ENCODE results near the gene NVL. TPM values are rescaled to one million over a fixed set of nuclear protein-coding genes. Genes with fewer than 3 reads are reported as not detected.

NVL gene
- total RNA-seq, 1 donor from 2014 or later = 46.7 TPM

DNA sequence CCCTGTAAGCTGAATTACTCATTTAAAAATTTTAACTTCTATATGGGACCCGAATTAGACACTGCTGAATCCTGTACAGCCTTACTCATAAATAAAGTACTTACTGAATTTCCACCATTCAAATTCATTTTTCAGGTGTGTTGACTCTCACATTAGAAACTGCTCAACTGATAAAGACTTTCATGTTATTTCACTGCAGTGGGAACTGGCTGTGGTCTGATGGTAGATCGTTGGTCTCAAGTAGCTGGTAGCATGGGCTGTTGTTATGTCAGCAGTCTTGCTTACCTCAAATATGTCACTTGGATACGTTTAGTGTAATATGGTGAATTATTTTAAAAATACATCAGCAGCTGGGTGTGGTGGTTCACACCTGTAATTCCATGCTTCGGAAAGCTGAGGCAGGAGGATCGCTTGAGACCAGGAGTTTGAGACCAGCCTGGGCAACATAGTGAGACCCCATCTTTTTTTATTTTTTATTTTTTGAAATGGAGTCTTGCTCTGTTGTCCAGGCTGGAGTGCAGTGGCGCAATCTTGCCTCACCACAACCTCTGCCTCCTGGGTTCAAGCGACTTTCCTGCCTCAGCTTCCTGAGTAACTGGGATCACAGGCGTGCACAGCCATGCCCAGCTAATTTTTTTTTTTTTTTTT, 136.5 kb downstream of the NVL start:
- H3K27me3 Mint-ChIP-seq = no peaks in the 10 kb centered on the region
- no peak for DNase-seq (ENCODE audit: extremely low spot score, unreplicated experiment)
- no peak overlapping the region for H3K27ac Mint-ChIP-seq
- H3K4me3 Mint-ChIP-seq = no peak overlapping the region
- peaks cover 25% of the 10 kb centered on the region for H3K36me3 Mint-ChIP-seq
- TF ChIP-seq, protein P1, sequence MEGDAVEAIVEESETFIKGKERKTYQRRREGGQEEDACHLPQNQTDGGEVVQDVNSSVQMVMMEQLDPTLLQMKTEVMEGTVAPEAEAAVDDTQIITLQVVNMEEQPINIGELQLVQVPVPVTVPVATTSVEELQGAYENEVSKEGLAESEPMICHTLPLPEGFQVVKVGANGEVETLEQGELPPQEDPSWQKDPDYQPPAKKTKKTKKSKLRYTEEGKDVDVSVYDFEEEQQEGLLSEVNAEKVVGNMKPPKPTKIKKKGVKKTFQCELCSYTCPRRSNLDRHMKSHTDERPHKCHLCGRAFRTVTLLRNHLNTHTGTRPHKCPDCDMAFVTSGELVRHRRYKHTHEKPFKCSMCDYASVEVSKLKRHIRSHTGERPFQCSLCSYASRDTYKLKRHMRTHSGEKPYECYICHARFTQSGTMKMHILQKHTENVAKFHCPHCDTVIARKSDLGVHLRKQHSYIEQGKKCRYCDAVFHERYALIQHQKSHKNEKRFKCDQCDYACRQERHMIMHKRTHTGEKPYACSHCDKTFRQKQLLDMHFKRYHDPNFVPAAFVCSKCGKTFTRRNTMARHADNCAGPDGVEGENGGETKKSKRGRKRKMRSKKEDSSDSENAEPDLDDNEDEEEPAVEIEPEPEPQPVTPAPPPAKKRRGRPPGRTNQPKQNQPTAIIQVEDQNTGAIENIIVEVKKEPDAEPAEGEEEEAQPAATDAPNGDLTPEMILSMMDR (conservative IDR thresholded peaks at IDR 0.05) = no peak
- peaks cover 13% of the 10 kb centered on the region for H3K4me1 Mint-ChIP-seq (ENCODE audit: unreplicated experiment)
- peaks cover 3% of the 10 kb centered on the region for H3K9me3 Mint-ChIP-seq

DNA sequence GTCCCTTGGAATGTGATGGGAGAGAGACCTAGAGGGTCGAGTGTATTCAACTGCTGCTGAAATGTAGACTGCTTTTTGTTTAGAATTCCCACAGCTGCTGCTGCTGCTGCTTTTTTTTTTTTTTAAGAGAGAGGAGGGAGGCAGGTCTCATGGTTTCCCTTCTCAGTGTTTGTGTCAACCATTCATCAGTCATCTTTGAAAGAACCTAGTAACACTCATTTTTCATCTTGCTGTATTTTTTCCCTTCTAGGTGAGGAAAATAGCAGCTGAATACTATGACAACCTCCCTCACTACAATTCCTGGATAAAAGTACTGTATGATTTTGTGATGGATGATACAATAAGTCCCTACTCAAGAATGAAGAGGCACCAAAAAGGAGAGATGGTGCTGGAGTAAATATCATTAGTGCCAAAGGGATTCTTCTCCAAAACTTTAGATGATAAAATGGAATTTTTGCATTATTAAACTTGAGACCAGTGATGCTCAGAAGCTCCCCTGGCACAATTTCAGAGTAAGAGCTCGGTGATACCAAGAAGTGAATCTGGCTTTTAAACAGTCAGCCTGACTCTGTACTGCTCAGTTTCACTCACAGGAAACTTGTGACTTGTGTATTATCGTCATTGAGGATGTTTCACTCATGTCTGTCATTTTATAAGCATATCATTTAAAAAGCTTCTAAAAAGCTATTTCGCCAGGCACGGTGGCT, 137.7 kb downstream of the NVL start:
- Mint-ChIP-seq H3K27ac (peak overlapping the region; percentile 41), H3K4me3 (no peak overlapping the region), H3K4me1 (ENCODE audit: unreplicated experiment) (peaks cover 12% of the 10 kb centered on the region), H3K9me3 (peaks cover 4% of the 10 kb centered on the region), H3K27me3 (no peaks in the 10 kb centered on the region), H3K36me3 (peaks cover 27% of the 10 kb centered on the region)
- TF ChIP-seq, protein P1 (conservative IDR thresholded peaks at IDR 0.05) = no peak
- no peak for DNase-seq (ENCODE audit: extremely low spot score, unreplicated experiment)

DNA sequence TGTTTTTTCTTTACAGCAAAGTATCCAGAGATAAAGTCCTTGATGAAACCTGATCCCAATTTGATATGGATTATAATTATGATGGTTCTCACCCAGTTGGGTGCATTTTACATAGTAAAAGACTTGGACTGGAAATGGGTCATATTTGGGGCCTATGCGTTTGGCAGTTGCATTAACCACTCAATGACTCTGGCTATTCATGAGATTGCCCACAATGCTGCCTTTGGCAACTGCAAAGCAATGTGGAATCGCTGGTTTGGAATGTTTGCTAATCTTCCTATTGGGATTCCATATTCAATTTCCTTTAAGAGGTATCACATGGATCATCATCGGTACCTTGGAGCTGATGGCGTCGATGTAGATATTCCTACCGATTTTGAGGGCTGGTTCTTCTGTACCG, 140.4 kb downstream of the NVL start:
- peaks cover 31% of the 10 kb centered on the region for H3K36me3 Mint-ChIP-seq
- no peak for DNase-seq (ENCODE audit: extremely low spot score, unreplicated experiment)
- peaks cover 4% of the 10 kb centered on the region for H3K9me3 Mint-ChIP-seq
- peaks cover 4% of the 10 kb centered on the region for H3K4me1 Mint-ChIP-seq (ENCODE audit: unreplicated experiment)
- H3K27ac Mint-ChIP-seq = peak overlapping the region; percentile 5
- no peak overlapping the region for H3K4me3 Mint-ChIP-seq
- TF ChIP-seq, protein P1 (conservative IDR thresholded peaks at IDR 0.05) = no peak
- H3K27me3 Mint-ChIP-seq = no peaks in the 10 kb centered on the region

DNA sequence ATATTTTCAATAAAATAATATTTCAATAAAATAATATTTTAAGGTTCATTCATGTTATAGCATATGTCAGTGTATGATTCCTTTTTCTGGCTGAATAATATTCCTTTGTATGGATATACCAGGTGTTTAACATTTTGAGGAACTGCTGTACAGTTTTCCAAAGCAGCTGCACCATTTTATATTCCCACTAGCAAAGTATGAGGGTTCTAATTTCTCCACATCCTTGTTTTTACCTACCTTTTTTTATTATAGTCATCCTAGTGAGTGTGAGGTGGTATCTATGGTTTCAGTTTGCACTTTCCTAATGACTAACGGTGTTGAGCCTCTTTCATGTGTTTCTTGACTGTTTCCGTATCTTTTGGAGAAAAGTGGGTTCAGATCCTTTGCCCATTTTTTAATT, 141.7 kb downstream of the NVL start:
- Mint-ChIP-seq H3K27me3 (no peaks in the 10 kb centered on the region), H3K36me3 (peaks cover 24% of the 10 kb centered on the region), H3K9me3 (peaks cover 4% of the 10 kb centered on the region), H3K4me1 (ENCODE audit: unreplicated experiment) (peaks cover 4% of the 10 kb centered on the region), H3K27ac (peak overlapping the region; percentile 16), H3K4me3 (peak overlapping the region; percentile 11)
- TF ChIP-seq, protein P1 (conservative IDR thresholded peaks at IDR 0.05) = no peak
- DNase-seq (ENCODE audit: extremely low spot score, unreplicated experiment) = no peak

DNA sequence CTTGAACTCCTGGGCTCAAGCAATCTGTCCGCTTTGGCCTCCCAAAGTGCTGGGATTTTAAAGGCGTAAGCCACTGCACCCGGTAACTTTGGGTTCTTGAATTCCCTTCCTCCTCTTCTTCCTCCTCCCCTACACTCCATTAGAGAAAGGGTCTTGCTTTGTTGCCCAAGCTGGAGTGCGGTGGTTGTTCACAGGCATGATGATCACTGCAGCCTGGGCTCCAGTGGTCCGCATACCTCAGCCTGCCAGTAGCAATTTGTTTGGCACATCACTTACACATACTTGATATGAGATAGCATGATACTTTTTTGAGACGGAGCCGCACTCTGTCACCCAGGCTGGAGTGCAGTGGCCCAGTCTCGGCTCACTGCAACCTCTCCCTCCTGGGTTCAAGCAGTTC, 144.8 kb downstream of the NVL start:
- Mint-ChIP-seq H3K9me3 (peaks cover 4% of the 10 kb centered on the region), H3K4me3 (peak overlapping the region; percentile 90), H3K27me3 (no peaks in the 10 kb centered on the region), H3K36me3 (peaks cover 19% of the 10 kb centered on the region), H3K4me1 (ENCODE audit: unreplicated experiment) (peaks cover 16% of the 10 kb centered on the region), H3K27ac (peak overlapping the region; percentile 74)
- DNase-seq (ENCODE audit: extremely low spot score, unreplicated experiment) = no peak
- TF ChIP-seq, protein P1 (conservative IDR thresholded peaks at IDR 0.05) = no peak
